ENCODE measurements around the gene SUSD6. TPM values are rescaled to one million over a fixed set of nuclear protein-coding genes. Genes with fewer than 3 reads are reported as not detected.

SUSD6 gene
- total RNA-seq, 1 experiment from 2014 or later = 3.7 TPM

- H3K27me3 ChIP-seq (ENCODE audit: insufficient read depth, low read length) = peaks cover 10% of the 10 kb centered on the region; the same call in 1 of the 2 replicates
- no peaks in the 10 kb centered on the region for H3K9me3 ChIP-seq (ENCODE audit: control insufficient read depth, low read depth, low read length)
- H2AFZ ChIP-seq (ENCODE audit: low read length) = no peak overlapping the region
- H2BK5ac ChIP-seq (ENCODE audit: insufficient read length, low read length) = no peak overlapping the region
- Mint-ChIP-seq H3K4me3 (no peak overlapping the region), H3K27me3 (ENCODE audit: low read depth) (peaks cover 18% of the 10 kb centered on the region), H3K27ac (no peak overlapping the region), H3K4me1 (peaks cover 4 to 6% of the 10 kb centered on the region in 2 experiments), H3K36me3 (ENCODE audit: insufficient read depth in 1 of 3, low read depth in 3 of 3) (peaks cover 13 to 22% (median 16%) of the 10 kb centered on the region in 3 experiments; a peak in 6 of 7 replicates), H3K9me3 (0 out of 5 replicates have a peak, but pooled peaks cover 0 to under 1% of the 10 kb centered on the region in 2 experiments)
- no peak for DNase-seq
- H3K4me1 ChIP-seq (ENCODE audit: insufficient read depth, low read length) = no peaks in the 10 kb centered on the region
- H3K23me2 ChIP-seq (ENCODE audit: insufficient read length, low read depth, low read length, poor library complexity, severe bottlenecking) = no peaks in the 10 kb centered on the region
- TF ChIP-seq CTCF (conservative IDR thresholded peaks at IDR 0.05) = no peak
- no peak overlapping the region for H2AK5ac ChIP-seq (ENCODE audit: insufficient read length, low read length)
- no peaks in the 10 kb centered on the region for H4K20me1 ChIP-seq (ENCODE audit: control insufficient read depth, insufficient read depth, insufficient read length)
- no peak overlapping the region for H2BK15ac ChIP-seq (ENCODE audit: low read depth, low read length)
- H4K91ac ChIP-seq (ENCODE audit: insufficient read length, low read depth, low read length) = no peak overlapping the region
- no peaks in the 10 kb centered on the region for H3K79me1 ChIP-seq (ENCODE audit: insufficient read depth, low read depth, low read length, poor library complexity, severe bottlenecking)
- no CpG with 5 or more reads among the region's 5 CpGs for WGBS (ENCODE audit: extremely low coverage, insufficient read length, low lambda C conversion rate)
- no peak overlapping the region for H3K9ac ChIP-seq (ENCODE audit: extremely low read depth, insufficient read length, low read length)
- H2BK20ac ChIP-seq (ENCODE audit: low read depth, low read length, poor library complexity, severe bottlenecking) = no peak overlapping the region
- no peak overlapping the region for H3K27ac ChIP-seq (ENCODE audit: insufficient read length, low read depth, low read length)
- no peaks in the 10 kb centered on the region for H3K79me2 ChIP-seq (ENCODE audit: insufficient read depth, low read length)
- H4K5ac ChIP-seq (ENCODE audit: insufficient read length, low read depth, low read length) = no peak overlapping the region
- no peak overlapping the region for H3T11ph ChIP-seq (ENCODE audit: low read length)
- no peak overlapping the region for H2BK12ac ChIP-seq (ENCODE audit: insufficient read length, low read depth, low read length)
- no peak overlapping the region for H3K4ac ChIP-seq (ENCODE audit: low read depth, low read length)
- H3K4me2 ChIP-seq (ENCODE audit: insufficient read depth, insufficient read length, low read length) = no peak overlapping the region
- H2BK120ac ChIP-seq (ENCODE audit: low read depth, low read length, poor library complexity, severe bottlenecking) = no peak overlapping the region
- no peak overlapping the region for H3K18ac ChIP-seq (ENCODE audit: insufficient read length, low read depth, low read length)
- no peak overlapping the region for H3K56ac ChIP-seq (ENCODE audit: insufficient read length, low read depth, low read length)
- H3K23ac ChIP-seq (ENCODE audit: insufficient read length, low read depth, low read length) = no peak overlapping the region
- no peak overlapping the region for H3K14ac ChIP-seq (ENCODE audit: insufficient read depth, low read length)
- H4K8ac ChIP-seq (replicated peaks; ENCODE audit: insufficient read length, low read depth, low read length) = no peak overlapping the region
These were observed 43.8 kb upstream of the SUSD6 start for GRCh38 chr14:69567563-69567962.
